ENCODE results near the gene OMD. TPM values are rescaled to one million over a fixed set of nuclear protein-coding genes. Genes with fewer than 3 reads are reported as not detected.

OMD gene
- total and polyA plus RNA-seq, 2 donors (not counting 1 experiment from before 2014, with no cell fraction given), result not detected

- ATAC-seq (ENCODE audit: low read depth) (no peak), DNase-seq (no peak)
- Mint-ChIP-seq H3K4me1 (no peaks in the 10 kb centered on the region), H3K27ac (no peak overlapping the region), H3K27me3 (no peaks in the 10 kb centered on the region), H3K4me3 (no peak overlapping the region), H3K9me3 (ENCODE audit: insufficient read depth) (no peaks in the 10 kb centered on the region)
- Histone ChIP-seq H4K20me1 (ENCODE audit: control insufficient read depth, insufficient read depth, low read length, poor library complexity, severe bottlenecking) (no peaks in the 10 kb centered on the region), H2AFZ (ENCODE audit: insufficient read depth, low read depth, low read length, poor library complexity, severe bottlenecking) (no peak overlapping the region), H3K9me3 (ENCODE audit: control extremely low read depth in 1 of 3, control insufficient read depth in 2 of 3, insufficient read depth in 1 of 3, low read length in 2 of 3) (peaks cover 0 to 3% (median 0%) of the 10 kb centered on the region in 3 donors), H3K4me3 (ENCODE audit: control extremely low read depth in 1 of 5, extremely low read depth in 1 of 5, insufficient read depth in 1 of 5, low read depth in 2 of 5, low read length in 4 of 5) (no peak overlapping the region), H3K36me3 (replicated peaks in 1 of 2; ENCODE audit: control extremely low read depth in 1 of 2, control insufficient read depth in 1 of 2, extremely low read depth in 1 of 2, insufficient read depth in 2 of 2, low read length in 1 of 2) (no peaks in the 10 kb centered on the region), H3K9ac (ENCODE audit: low read length) (no peak overlapping the region), H3K27ac (ENCODE audit: low read length in 2 of 2) (no peak overlapping the region), H3K4me2 (replicated peaks; ENCODE audit: low read depth, low read length, poor library complexity, severe bottlenecking) (no peak overlapping the region), H3K79me2 (ENCODE audit: control insufficient read depth, insufficient read depth, low read length) (no peaks in the 10 kb centered on the region), H3K27me3 (replicated peaks in 1 of 4; ENCODE audit: control extremely low read depth in 1 of 4, control insufficient read depth in 3 of 4, insufficient read depth in 4 of 4, low read length in 3 of 4) (no peaks in the 10 kb centered on the region), H3K4me1 (ENCODE audit: control insufficient read depth in 2 of 2, insufficient read depth in 2 of 2, low read length in 2 of 2) (no peaks in the 10 kb centered on the region)
- CTCF ChIA-PET, result interaction anchor here (0.6 to 1.5 kb wide), 4 partner anchors 9 to 309 kb away, joined by 3 to 5 read pairs (median 3); no protein-coding TSS in a partner anchor
- intact Hi-C loops (cut with micrococcal nuclease), result no loop called here
- POLR2A ChIA-PET, result no interaction called here
- TF ChIP-seq EZH2 (IDR thresholded peaks at IDR 0.05; ENCODE audit: borderline replicate concordance, insufficient read depth, low read depth, low read length, poor library complexity, severe bottlenecking) (no peak), CTCF (IDR thresholded peaks at IDR 0.05) (no peak)
These were observed 22.3 kb upstream of the OMD start for GRCh38 chr9:92446536-92446935.

- WGBS (ENCODE audit: insufficient coverage), result 95% methylated on average over 4 of the region's 4 CpGs
- ATAC-seq (ENCODE audit: low read depth) (no peak), DNase-seq (no peak)
- Histone ChIP-seq H2AFZ (ENCODE audit: insufficient read depth, low read depth, low read length, poor library complexity, severe bottlenecking) (no peak overlapping the region), H3K4me3 (ENCODE audit: control extremely low read depth in 1 of 5, extremely low read depth in 1 of 5, insufficient read depth in 1 of 5, low read depth in 2 of 5, low read length in 4 of 5) (no peak overlapping the region), H3K79me2 (ENCODE audit: control insufficient read depth, insufficient read depth, low read length) (no peaks in the 10 kb centered on the region), H3K27ac (ENCODE audit: low read length in 2 of 2) (no peak overlapping the region), H3K9me3 (ENCODE audit: control extremely low read depth in 1 of 3, control insufficient read depth in 2 of 3, insufficient read depth in 1 of 3, low read length in 2 of 3) (peaks cover 0 to 3% (median 0%) of the 10 kb centered on the region in 3 donors), H4K20me1 (ENCODE audit: control insufficient read depth, insufficient read depth, low read length, poor library complexity, severe bottlenecking) (no peaks in the 10 kb centered on the region), H3K36me3 (replicated peaks in 1 of 2; ENCODE audit: control extremely low read depth in 1 of 2, control insufficient read depth in 1 of 2, extremely low read depth in 1 of 2, insufficient read depth in 2 of 2, low read length in 1 of 2) (no peaks in the 10 kb centered on the region), H3K9ac (ENCODE audit: low read length) (no peak overlapping the region), H3K4me1 (ENCODE audit: control insufficient read depth in 2 of 2, insufficient read depth in 2 of 2, low read length in 2 of 2) (no peaks in the 10 kb centered on the region), H3K27me3 (replicated peaks in 1 of 4; ENCODE audit: control extremely low read depth in 1 of 4, control insufficient read depth in 3 of 4, insufficient read depth in 4 of 4, low read length in 3 of 4) (no peaks in the 10 kb centered on the region), H3K4me2 (replicated peaks; ENCODE audit: low read depth, low read length, poor library complexity, severe bottlenecking) (no peak overlapping the region)
- ChIA-PET CTCF (interaction anchor here (1.5 kb wide), 1 partner anchor 305 kb away, joined by 3 read pairs; no protein-coding TSS in a partner anchor), POLR2A (no interaction called here)
- H3K27ac Mint-ChIP-seq, result no peak overlapping the region
- H3K4me1 Mint-ChIP-seq, result no peaks in the 10 kb centered on the region
- TF ChIP-seq EZH2 (IDR thresholded peaks at IDR 0.05; ENCODE audit: borderline replicate concordance, insufficient read depth, low read depth, low read length, poor library complexity, severe bottlenecking) (no peak), CTCF (IDR thresholded peaks at IDR 0.05) (no peak)
- intact Hi-C loops (cut with micrococcal nuclease), result no loop called here
- no peaks in the 10 kb centered on the region for H3K9me3 Mint-ChIP-seq (ENCODE audit: insufficient read depth)
- no peaks in the 10 kb centered on the region for H3K27me3 Mint-ChIP-seq
- no peak overlapping the region for H3K4me3 Mint-ChIP-seq
These were observed 20.6 kb upstream of the OMD start for GRCh38 chr9:92444841-92445240.
